ENCODE results near the gene HSD17B11.

DNA sequence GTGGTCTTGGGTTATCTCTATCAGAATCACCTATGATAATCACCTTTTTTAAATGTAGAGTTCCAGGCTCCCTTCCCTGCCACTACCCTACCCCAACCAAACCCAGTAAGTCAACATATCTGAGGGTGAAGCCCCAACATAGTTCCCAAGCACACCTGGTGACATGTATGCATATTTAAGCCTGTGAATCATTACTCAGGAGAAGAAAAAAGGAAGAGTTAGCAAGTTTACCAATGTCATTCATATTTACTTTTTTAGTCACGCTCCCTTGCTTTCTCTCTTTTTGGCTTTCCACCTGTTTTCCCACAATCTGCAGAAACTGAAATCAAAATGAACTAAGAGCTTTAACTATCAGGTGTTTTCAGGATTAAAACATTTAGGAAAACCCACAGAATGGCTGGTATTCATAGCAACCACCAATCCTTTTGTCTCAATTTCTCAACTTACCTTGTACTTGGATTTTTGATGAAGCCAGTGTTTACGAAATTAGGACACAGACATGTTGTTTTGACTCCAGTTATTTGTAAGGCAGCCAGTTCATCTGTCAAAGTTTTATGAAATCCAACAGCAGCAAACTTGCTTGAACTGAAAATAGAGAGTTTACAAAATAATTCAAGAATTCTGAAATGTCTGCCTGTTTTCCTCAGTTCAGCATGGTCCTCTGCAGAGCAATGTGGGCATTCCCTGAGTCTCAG, 34.0 kb downstream of the HSD17B11 start:
- TF ChIP-seq POLR2A (IDR thresholded peaks at IDR 0.05; ENCODE audit: borderline replicate concordance, extremely low read depth, insufficient read depth, insufficient read length) (no peak), POLR2AphosphoS5 (IDR thresholded peaks at IDR 0.05; ENCODE audit: low read depth, low read length) (no peak), SP1 (IDR thresholded peaks at IDR 0.05; ENCODE audit: low read depth) (no peak), YY1 (IDR thresholded peaks at IDR 0.05; ENCODE audit: extremely low read depth, insufficient replicate concordance, low read depth, low read length) (no peak)
- TF ChIP-seq, protein P1, sequence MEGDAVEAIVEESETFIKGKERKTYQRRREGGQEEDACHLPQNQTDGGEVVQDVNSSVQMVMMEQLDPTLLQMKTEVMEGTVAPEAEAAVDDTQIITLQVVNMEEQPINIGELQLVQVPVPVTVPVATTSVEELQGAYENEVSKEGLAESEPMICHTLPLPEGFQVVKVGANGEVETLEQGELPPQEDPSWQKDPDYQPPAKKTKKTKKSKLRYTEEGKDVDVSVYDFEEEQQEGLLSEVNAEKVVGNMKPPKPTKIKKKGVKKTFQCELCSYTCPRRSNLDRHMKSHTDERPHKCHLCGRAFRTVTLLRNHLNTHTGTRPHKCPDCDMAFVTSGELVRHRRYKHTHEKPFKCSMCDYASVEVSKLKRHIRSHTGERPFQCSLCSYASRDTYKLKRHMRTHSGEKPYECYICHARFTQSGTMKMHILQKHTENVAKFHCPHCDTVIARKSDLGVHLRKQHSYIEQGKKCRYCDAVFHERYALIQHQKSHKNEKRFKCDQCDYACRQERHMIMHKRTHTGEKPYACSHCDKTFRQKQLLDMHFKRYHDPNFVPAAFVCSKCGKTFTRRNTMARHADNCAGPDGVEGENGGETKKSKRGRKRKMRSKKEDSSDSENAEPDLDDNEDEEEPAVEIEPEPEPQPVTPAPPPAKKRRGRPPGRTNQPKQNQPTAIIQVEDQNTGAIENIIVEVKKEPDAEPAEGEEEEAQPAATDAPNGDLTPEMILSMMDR (IDR thresholded peaks at IDR 0.05 in 2 of 3, conservative IDR thresholded peaks at IDR 0.05 in 1 of 3; ENCODE audit: borderline replicate concordance in 1 of 3, insufficient read depth in 1 of 3, low read depth in 2 of 3, low read length in 2 of 3): no peak
- TF ChIP-seq, protein P2, sequence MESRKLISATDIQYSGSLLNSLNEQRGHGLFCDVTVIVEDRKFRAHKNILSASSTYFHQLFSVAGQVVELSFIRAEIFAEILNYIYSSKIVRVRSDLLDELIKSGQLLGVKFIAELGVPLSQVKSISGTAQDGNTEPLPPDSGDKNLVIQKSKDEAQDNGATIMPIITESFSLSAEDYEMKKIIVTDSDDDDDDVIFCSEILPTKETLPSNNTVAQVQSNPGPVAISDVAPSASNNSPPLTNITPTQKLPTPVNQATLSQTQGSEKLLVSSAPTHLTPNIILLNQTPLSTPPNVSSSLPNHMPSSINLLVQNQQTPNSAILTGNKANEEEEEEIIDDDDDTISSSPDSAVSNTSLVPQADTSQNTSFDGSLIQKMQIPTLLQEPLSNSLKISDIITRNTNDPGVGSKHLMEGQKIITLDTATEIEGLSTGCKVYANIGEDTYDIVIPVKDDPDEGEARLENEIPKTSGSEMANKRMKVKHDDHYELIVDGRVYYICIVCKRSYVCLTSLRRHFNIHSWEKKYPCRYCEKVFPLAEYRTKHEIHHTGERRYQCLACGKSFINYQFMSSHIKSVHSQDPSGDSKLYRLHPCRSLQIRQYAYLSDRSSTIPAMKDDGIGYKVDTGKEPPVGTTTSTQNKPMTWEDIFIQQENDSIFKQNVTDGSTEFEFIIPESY (IDR thresholded peaks at IDR 0.05; ENCODE audit: extremely low read depth, insufficient replicate concordance, low read length): no peak
